Lower leg skin (tissue), 3 donors: ENCODE data around the gene CPA2.

Experiments used
- POLR2A ChIP-seq, 2 donors: fragments of 450-650 bp; IDR thresholded peaks; one replicate each; pipeline ENCODE4 v1.6.1; 2016 to 2017; ENCODE audit warnings: antibody characterized with exemption in 2 of 2, mild to moderate bottlenecking in 1 of 2, moderate library complexity in 1 of 2
- TF ChIP-seq, protein P1 (sequence below), 3 donors: fragments of 450-650 bp; IDR thresholded peaks; one replicate each; pipeline ENCODE4 v1.5.1; 2016; ENCODE audit warnings: antibody characterized with exemption in 3 of 3, mild to moderate bottlenecking in 3 of 3, moderate library complexity in 2 of 3

DNA sequence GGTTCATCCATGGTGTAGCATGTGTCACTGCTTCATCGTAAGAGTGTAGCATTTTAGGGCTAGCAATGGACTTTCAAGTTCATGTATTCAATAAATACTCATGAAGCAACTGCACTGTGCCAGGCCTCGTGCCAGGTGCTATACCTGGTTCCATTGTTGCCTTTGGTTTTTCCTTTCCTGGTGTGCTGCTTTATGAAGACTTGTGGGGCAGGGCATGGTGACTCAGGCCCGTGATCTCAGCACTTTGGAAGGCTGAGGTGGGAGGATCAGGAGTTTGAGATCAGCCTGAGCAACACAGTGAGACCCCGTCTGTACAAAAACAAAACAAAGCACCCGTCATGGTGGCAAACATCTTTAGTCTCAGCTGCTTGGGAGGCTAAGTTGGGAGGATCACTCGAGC, 24.1 kb downstream of the CPA2 start:
- no peak for TF ChIP-seq POLR2A (IDR thresholded peaks at IDR 0.05)
- TF ChIP-seq, protein P1, sequence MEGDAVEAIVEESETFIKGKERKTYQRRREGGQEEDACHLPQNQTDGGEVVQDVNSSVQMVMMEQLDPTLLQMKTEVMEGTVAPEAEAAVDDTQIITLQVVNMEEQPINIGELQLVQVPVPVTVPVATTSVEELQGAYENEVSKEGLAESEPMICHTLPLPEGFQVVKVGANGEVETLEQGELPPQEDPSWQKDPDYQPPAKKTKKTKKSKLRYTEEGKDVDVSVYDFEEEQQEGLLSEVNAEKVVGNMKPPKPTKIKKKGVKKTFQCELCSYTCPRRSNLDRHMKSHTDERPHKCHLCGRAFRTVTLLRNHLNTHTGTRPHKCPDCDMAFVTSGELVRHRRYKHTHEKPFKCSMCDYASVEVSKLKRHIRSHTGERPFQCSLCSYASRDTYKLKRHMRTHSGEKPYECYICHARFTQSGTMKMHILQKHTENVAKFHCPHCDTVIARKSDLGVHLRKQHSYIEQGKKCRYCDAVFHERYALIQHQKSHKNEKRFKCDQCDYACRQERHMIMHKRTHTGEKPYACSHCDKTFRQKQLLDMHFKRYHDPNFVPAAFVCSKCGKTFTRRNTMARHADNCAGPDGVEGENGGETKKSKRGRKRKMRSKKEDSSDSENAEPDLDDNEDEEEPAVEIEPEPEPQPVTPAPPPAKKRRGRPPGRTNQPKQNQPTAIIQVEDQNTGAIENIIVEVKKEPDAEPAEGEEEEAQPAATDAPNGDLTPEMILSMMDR (IDR thresholded peaks at IDR 0.05) = no peak
